ENCODE data around the gene SERPINI1. TPM values are rescaled to one million over a fixed set of nuclear protein-coding genes. Genes with fewer than 3 reads are reported as not detected.

The SERPINI1 gene
- total and polyA plus RNA-seq, 9 of the 15 experiments (the other 6 are each of a cell fraction or from before 2014, with no cell fraction given), result 1.6 to 9.9 (median 3.5) TPM

DNA sequence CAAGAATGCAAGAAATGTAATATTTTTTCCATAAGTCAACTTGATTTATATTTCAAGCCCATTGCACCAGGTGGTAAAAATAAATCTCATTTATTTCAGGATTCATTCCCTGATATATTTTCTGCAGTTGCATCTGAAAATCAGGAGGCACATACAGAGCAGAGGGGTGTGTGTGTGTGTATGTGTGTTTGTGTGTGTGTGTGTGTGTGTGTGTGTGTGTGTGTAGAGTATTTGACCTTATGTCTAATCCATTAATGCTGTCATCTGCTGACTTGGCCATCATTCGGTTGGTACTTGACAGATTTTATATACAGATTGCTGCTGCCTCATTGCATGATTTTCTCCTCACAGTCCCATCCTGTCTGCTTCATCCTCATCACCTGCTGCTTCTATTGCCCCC lies 118.5 kb downstream of the SERPINI1 start (continued):
- no peak for TF ChIP-seq TAF9B (IDR thresholded peaks at IDR 0.05; ENCODE audit: partially characterized antibody)
- TF ChIP-seq ZNF3 (CRISPR knock-in tag; IDR thresholded peaks at IDR 0.05), result no peak
- TF ChIP-seq, protein P1, sequence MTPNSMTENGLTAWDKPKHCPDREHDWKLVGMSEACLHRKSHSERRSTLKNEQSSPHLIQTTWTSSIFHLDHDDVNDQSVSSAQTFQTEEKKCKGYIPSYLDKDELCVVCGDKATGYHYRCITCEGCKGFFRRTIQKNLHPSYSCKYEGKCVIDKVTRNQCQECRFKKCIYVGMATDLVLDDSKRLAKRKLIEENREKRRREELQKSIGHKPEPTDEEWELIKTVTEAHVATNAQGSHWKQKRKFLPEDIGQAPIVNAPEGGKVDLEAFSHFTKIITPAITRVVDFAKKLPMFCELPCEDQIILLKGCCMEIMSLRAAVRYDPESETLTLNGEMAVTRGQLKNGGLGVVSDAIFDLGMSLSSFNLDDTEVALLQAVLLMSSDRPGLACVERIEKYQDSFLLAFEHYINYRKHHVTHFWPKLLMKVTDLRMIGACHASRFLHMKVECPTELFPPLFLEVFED (CRISPR knock-in tag; conservative IDR thresholded peaks at IDR 0.05), result no peak
- TF ChIP-seq CEBPB (tag; IDR thresholded peaks at IDR 0.05), result no peak

DNA sequence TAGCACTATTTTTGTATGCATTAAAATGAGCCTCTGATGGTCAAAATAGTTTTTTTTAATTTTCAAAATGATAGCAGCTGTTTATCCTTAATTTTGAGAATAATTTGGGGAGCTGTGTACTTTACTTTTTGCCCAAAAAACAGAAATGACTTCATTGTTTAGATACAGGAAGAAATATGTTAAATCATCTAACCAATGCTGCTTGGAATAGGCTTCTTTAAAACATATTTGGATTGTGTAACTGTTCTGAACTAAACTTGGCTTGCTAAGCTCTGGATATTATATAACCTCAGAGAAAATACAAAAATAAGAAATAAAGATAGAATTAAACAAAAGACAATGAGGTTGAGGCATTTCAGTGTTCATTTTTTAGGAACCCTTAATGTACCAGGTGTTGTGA lies 119.3 kb downstream of the SERPINI1 start:
- H3K9me1 ChIP-seq (ENCODE audit: control insufficient read depth, insufficient read depth, low read length), result no peaks in the 10 kb centered on the region
- no peaks in the 10 kb centered on the region for H3K4me1 ChIP-seq (replicated peaks in 1 of 2; ENCODE audit: control insufficient read depth in 2 of 2, insufficient read depth in 2 of 2, low read length in 2 of 2)
- FAIRE-seq, result no peak
- no peak for DNase-seq (ENCODE audit: extremely low read depth in 1 of 4, low spot score in 3 of 4)
- H3K4me2 ChIP-seq (ENCODE audit: insufficient read depth, low read length), result no peak overlapping the region
- no peaks in the 10 kb centered on the region for H3K9me3 ChIP-seq (replicated peaks; ENCODE audit: control insufficient read depth, insufficient read depth, low read depth, low read length)
- BruUV-seq (replicated peaks), result no TSS peak
- no peaks in the 10 kb centered on the region for H3K79me2 ChIP-seq (ENCODE audit: control insufficient read depth, insufficient read depth, low read length)
- CTCF ChIA-PET (ENCODE audit: low intra/inter-chr PET ratio), result no interaction called here
- H3K36me3 ChIP-seq (ENCODE audit: control insufficient read depth, insufficient read depth, low read length), result no peaks in the 10 kb centered on the region
- in situ Hi-C loops (cut with MboI), result no loop called here
- no peak overlapping the region for H2AFZ ChIP-seq (ENCODE audit: low read depth, low read length)
- H3K27me3 ChIP-seq (ENCODE audit: control insufficient read depth in 2 of 2, insufficient read depth in 2 of 2, low read length in 2 of 2), result no peaks in the 10 kb centered on the region
- H3K4me3 ChIP-seq, result no peak overlapping the region
- intact Hi-C loops (cut with micrococcal nuclease), result no loop called here
- H3K9ac ChIP-seq (ENCODE audit: insufficient read depth in 1 of 2, low read depth in 2 of 2, low read length in 2 of 2), result no peak overlapping the region
- H3K27ac ChIP-seq (ENCODE audit: extremely low read depth, low read depth, low read length), result no peak overlapping the region
- no peaks in the 10 kb centered on the region for H4K20me1 ChIP-seq (replicated peaks; ENCODE audit: control insufficient read depth, insufficient read depth, low read length)
- POLR2A ChIA-PET, result no interaction called here
- ATAC-seq, result no peak
- TF ChIP-seq ZNF124 (CRISPR knock-in tag; IDR thresholded peaks at IDR 0.05), result no peak
- no peak for TF ChIP-seq ZFP30 (CRISPR knock-in tag; IDR thresholded peaks at IDR 0.05; ENCODE audit: borderline replicate concordance)
- TF ChIP-seq ZBTB17 (CRISPR knock-in tag; IDR thresholded peaks at IDR 0.05), result no peak
- TF ChIP-seq, protein P2, sequence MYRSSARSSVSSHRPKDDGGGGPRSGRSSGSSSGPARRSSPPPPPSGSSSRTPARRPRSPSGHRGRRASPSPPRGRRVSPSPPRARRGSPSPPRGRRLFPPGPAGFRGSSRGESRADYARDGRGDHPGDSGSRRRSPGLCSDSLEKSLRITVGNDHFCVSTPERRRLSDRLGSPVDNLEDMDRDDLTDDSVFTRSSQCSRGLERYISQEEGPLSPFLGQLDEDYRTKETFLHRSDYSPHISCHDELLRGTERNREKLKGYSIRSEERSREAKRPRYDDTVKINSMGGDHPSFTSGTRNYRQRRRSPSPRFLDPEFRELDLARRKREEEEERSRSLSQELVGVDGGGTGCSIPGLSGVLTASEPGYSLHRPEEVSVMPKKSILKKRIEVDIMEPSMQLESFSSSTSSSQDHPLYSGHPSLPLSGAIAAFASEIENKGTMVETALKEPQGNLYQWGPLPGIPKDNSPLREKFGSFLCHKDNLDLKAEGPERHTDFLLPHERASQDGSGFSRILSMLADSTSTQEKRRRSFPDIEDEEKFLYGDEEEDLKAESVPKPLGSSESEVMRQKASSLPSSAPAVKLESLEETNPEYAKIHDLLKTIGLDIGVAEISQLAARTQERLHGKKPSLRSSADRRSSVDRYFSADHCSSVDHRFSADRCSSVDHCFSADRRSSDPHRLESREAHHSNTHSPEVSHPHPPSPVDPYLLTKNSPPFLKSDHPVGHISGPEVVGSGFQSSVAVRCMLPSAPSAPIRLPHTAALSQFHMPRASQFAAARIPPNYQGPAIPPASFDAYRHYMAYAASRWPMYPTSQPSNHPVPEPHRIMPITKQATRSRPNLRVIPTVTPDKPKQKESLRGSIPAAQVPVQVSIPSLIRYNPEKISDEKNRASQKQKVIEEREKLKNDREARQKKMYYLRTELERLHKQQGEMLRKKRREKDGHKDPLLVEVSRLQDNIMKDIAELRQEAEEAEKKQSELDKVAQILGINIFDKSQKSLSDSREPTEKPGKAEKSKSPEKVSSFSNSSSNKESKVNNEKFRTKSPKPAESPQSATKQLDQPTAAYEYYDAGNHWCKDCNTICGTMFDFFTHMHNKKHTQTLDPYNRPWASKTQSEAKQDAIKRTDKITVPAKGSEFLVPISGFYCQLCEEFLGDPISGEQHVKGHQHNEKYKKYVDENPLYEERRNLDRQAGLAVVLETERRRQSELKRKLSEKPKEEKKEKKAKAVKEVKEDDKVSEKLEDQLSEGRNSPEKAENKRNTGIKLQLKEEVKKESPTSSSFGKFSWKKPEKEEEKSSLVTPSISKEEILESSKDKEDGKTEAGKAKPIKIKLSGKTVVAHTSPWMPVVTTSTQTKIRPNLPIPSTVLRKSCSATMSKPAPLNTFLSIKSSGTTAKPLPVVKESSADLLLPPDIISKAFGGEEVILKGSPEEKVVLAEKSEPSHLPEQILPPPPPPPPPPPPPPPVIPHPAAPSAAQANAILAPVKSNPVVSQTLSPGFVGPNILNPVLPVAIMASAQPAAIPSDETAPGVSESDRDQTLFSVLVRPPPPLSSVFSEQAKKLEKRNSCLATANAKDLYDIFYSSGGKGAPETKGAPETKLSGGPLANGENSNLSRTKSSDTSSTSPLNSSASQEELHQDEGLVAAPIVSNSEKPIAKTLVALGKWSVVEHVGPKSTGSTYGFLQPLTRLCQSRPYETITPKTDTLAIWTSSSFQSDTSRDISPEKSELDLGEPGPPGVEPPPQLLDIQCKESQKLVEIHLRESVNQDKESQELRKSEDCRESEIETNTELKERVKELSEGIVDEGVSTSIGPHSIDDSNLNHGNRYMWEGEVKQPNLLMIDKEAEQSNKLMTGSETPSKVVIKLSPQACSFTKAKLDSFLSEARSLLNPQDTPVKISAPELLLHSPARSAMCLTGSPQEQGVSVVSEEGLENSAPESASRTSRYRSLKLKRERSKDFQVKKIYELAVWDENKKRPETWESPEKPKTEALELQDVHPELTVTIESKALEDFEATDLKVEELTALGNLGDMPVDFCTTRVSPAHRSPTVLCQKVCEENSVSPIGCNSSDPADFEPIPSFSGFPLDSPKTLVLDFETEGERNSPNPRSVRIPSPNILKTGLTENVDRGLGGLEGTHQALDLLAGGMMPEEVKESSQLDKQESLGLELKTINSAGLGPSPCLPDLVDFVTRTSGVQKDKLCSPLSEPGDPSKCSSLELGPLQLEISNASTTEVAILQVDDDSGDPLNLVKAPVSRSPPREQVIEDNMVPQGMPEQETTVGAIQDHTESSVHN (IDR thresholded peaks at IDR 0.05; ENCODE audit: borderline replicate concordance in 1 of 2, low read depth in 1 of 2), result no peak

All from K562 (cell line).